HL-60 (cell line): Measurements from ENCODE around the gene TSPO2.
A peak's percentile ranks its signal among the peaks of the same experiment; 100 is the strongest.

ENCODE experiments used
- DNase-seq, 2 experiments: peaks; one replicate each; pipeline ENCODE4 v3.0.0-alpha.2; 2010 to 2020; ENCODE audit warnings: low read depth in 1 of 2, low spot score in 1 of 2
- H3K27ac ChIP-seq: fragments of 250-450 bp; sonication (Bioruptor Pico); replicated peaks from 2 replicates; pipeline ENCODE4 v1.5.1; 2020; ENCODE audit warnings: mild to moderate bottlenecking, moderate library complexity
- H3K27me3 ChIP-seq: fragments of 250-450 bp; sonication (Bioruptor Pico); 2 replicates; pipeline ENCODE4 v1.5.1; 2021; ENCODE audit warnings: mild to moderate bottlenecking, moderate library complexity; ENCODE audit not compliant: insufficient read depth, poor library complexity, severe bottlenecking
- H3K4me3 ChIP-seq: replicated peaks from 2 replicates; pipeline ENCODE4 v1.5.1; 2011; ENCODE audit warnings: mild to moderate bottlenecking, control low read depth, low read length; ENCODE audit not compliant: insufficient read depth
- GABPA ChIP-seq: IDR thresholded peaks from 2 replicates; pipeline ENCODE4 v1.6.1; 2012; ENCODE audit warnings: low read depth
- POLR2AphosphoS5 ChIP-seq: IDR thresholded peaks from 2 replicates; pipeline ENCODE4 v1.6.1; 2012; ENCODE audit warnings: low read depth
- SPI1 ChIP-seq: IDR thresholded peaks from 2 replicates; pipeline ENCODE4 v1.6.1; 2012; ENCODE audit warnings: low read depth, mild to moderate bottlenecking, borderline replicate concordance
- TF ChIP-seq, protein P1 (sequence below): IDR thresholded peaks from 2 replicates; pipeline ENCODE4 v1.6.1; 2012; ENCODE audit warnings: low read depth; ENCODE audit not compliant: insufficient replicate concordance
- TF ChIP-seq, protein P2 (sequence below): IDR thresholded peaks from one replicate; pipeline ENCODE4 v1.5.1; 2011; ENCODE audit warnings: low read length, control low read depth, inconsistent platforms; ENCODE audit not compliant: insufficient read depth

TSPO2 gene

GRCh38 chr6:41027241-41027640 lies 15.0 kb upstream of the TSPO2 start:
- DNase-seq, result no peak
- no peaks in the 10 kb centered on the region for H3K27me3 ChIP-seq
- TF ChIP-seq, protein P1, sequence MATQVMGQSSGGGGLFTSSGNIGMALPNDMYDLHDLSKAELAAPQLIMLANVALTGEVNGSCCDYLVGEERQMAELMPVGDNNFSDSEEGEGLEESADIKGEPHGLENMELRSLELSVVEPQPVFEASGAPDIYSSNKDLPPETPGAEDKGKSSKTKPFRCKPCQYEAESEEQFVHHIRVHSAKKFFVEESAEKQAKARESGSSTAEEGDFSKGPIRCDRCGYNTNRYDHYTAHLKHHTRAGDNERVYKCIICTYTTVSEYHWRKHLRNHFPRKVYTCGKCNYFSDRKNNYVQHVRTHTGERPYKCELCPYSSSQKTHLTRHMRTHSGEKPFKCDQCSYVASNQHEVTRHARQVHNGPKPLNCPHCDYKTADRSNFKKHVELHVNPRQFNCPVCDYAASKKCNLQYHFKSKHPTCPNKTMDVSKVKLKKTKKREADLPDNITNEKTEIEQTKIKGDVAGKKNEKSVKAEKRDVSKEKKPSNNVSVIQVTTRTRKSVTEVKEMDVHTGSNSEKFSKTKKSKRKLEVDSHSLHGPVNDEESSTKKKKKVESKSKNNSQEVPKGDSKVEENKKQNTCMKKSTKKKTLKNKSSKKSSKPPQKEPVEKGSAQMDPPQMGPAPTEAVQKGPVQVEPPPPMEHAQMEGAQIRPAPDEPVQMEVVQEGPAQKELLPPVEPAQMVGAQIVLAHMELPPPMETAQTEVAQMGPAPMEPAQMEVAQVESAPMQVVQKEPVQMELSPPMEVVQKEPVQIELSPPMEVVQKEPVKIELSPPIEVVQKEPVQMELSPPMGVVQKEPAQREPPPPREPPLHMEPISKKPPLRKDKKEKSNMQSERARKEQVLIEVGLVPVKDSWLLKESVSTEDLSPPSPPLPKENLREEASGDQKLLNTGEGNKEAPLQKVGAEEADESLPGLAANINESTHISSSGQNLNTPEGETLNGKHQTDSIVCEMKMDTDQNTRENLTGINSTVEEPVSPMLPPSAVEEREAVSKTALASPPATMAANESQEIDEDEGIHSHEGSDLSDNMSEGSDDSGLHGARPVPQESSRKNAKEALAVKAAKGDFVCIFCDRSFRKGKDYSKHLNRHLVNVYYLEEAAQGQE, result no peak
- TF ChIP-seq POLR2AphosphoS5, result no peak
- TF ChIP-seq, protein P2, sequence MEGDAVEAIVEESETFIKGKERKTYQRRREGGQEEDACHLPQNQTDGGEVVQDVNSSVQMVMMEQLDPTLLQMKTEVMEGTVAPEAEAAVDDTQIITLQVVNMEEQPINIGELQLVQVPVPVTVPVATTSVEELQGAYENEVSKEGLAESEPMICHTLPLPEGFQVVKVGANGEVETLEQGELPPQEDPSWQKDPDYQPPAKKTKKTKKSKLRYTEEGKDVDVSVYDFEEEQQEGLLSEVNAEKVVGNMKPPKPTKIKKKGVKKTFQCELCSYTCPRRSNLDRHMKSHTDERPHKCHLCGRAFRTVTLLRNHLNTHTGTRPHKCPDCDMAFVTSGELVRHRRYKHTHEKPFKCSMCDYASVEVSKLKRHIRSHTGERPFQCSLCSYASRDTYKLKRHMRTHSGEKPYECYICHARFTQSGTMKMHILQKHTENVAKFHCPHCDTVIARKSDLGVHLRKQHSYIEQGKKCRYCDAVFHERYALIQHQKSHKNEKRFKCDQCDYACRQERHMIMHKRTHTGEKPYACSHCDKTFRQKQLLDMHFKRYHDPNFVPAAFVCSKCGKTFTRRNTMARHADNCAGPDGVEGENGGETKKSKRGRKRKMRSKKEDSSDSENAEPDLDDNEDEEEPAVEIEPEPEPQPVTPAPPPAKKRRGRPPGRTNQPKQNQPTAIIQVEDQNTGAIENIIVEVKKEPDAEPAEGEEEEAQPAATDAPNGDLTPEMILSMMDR, result no peak
- TF ChIP-seq GABPA, result no peak
- TF ChIP-seq SPI1, result no peak
- no peak overlapping the region for H3K4me3 ChIP-seq
- H3K27ac ChIP-seq, result no peak overlapping the region

- Histone ChIP-seq H3K27ac (0 out of 2 replicates have a peak overlapping the region, but pooled peaks have one; percentile 11), H3K27me3 (no peaks in the 10 kb centered on the region), H3K4me3 (peak overlapping the region; percentile 34)
- TF ChIP-seq, protein P1, result no peak
- TF ChIP-seq SPI1 (no peak), GABPA (no peak), POLR2AphosphoS5 (no peak; the same call in 1 of the 2 replicates)
- TF ChIP-seq, protein P2, result peak; percentile 80
- peak; percentile 50 to 69 for DNase-seq
Measured at GRCh38 chr6:41027799-41028560, 14.3 kb upstream of the TSPO2 start.

- Histone ChIP-seq H3K4me3 (peak overlapping the region; percentile 34), H3K27me3 (no peaks in the 10 kb centered on the region), H3K27ac (0 out of 2 replicates have a peak overlapping the region, but pooled peaks have one; percentile 11)
- DNase-seq, result peak in 1 of 2 experiments; percentile 20
- TF ChIP-seq, protein P1, result no peak
- TF ChIP-seq SPI1, result peak; percentile 48
Measured at GRCh38 chr6:41028561-41029412, 13.5 kb upstream of the TSPO2 start.
